HEK293T (cell line): ENCODE data around the gene LIN7B.
"Not testable (repeated sequence)": the region's sequence is repeated elsewhere in the genome, so short reads cannot be mapped to it uniquely, and the experiment has no call there.

Experiments used
- CTCF ChIA-PET: fragments of 350-600 bp; formaldehyde crosslinking; extraction: SDS; loops from one replicate; lab custom pipeline; 2021; ENCODE audit warnings: antibody characterized with exemption, inconsistent platforms; lab: Yijun Ruan, JAX
- POLR2A ChIA-PET: fragments of 350-600 bp; formaldehyde crosslinking; extraction: SDS; loops from one replicate; lab custom pipeline; 2020; ENCODE audit warnings: antibody characterized with exemption, inconsistent platforms; lab: Yijun Ruan, JAX
- DNase-seq: peaks from one replicate; pipeline ENCODE4 v3.0.0; 2012; ENCODE audit warnings: mixed read lengths; ENCODE audit errors: extremely low spot score
- ARNT ChIP-seq: fragments of 450-650 bp; IDR thresholded peaks from 2 replicates; pipeline ENCODE4 v1.6.1; 2017; ENCODE audit warnings: mild to moderate bottlenecking
- BHLHE40 ChIP-seq: fragments of 450-650 bp; IDR thresholded peaks from 2 replicates; pipeline ENCODE4 v1.6.1; 2016; ENCODE audit warnings: mild to moderate bottlenecking, moderate library complexity, borderline replicate concordance
- CTBP1 ChIP-seq: fragments of 450-650 bp; IDR thresholded peaks from 2 replicates; pipeline ENCODE4 v1.6.1; 2016; ENCODE audit warnings: borderline replicate concordance
- ELF4 ChIP-seq: fragments of 450-650 bp; IDR thresholded peaks from 2 replicates; pipeline ENCODE4 v1.6.1; 2017; ENCODE audit warnings: antibody characterized with exemption
- FOXA1 ChIP-seq: fragments of 450-650 bp; IDR thresholded peaks from 2 replicates; pipeline ENCODE4 v1.6.1; 2016; ENCODE audit warnings: mild to moderate bottlenecking
- FOXK2 ChIP-seq: fragments of 450-650 bp; IDR thresholded peaks from 2 replicates; pipeline ENCODE4 v1.6.1; 2016; ENCODE audit warnings: mild to moderate bottlenecking
- FOXM1 ChIP-seq: fragments of 450-650 bp; IDR thresholded peaks from 2 replicates; pipeline ENCODE4 v1.6.1; 2017; ENCODE audit warnings: mild to moderate bottlenecking, borderline replicate concordance
- HDGF ChIP-seq: fragments of 450-650 bp; IDR thresholded peaks from 2 replicates; pipeline ENCODE4 v1.6.1; 2017; ENCODE audit warnings: antibody characterized with exemption, borderline replicate concordance
- L3MBTL2 ChIP-seq: fragments of 450-650 bp; conservative IDR thresholded peaks from 2 replicates; pipeline ENCODE4 v1.6.1; 2016; ENCODE audit warnings: mild to moderate bottlenecking
- LEF1 ChIP-seq: fragments of 450-650 bp; IDR thresholded peaks from 2 replicates; pipeline ENCODE4 v1.6.1; 2017; ENCODE audit warnings: mild to moderate bottlenecking, borderline replicate concordance
- NFRKB ChIP-seq: fragments of 450-650 bp; IDR thresholded peaks from 2 replicates; pipeline ENCODE4 v1.6.1; 2016; ENCODE audit warnings: mild to moderate bottlenecking, moderate library complexity
- PKNOX1 ChIP-seq: fragments of 450-650 bp; IDR thresholded peaks from 2 replicates; pipeline ENCODE4 v1.6.1; 2016
- SP1 ChIP-seq: fragments of 450-650 bp; IDR thresholded peaks from 2 replicates; pipeline ENCODE4 v1.6.1; 2017
- SUZ12 ChIP-seq: fragments of 450-650 bp; IDR thresholded peaks from 2 replicates; pipeline ENCODE4 v1.6.1; 2016; ENCODE audit warnings: mild to moderate bottlenecking
- TARDBP ChIP-seq: fragments of 450-650 bp; IDR thresholded peaks from 2 replicates; pipeline ENCODE4 v1.6.1; 2016
- ZNF384 ChIP-seq: fragments of 450-650 bp; IDR thresholded peaks from 2 replicates; pipeline ENCODE4 v1.6.1; 2016

Gene LIN7B

GRCh38 chr19:49141352-49141751, 27.2 kb downstream of the LIN7B start:
- TF ChIP-seq LEF1 (no peak), NFRKB (no peak), L3MBTL2 (no peak), ARNT (no peak), FOXA1 (no peak), FOXM1 (no peak), HDGF (no peak), ZNF384 (no peak), BHLHE40 (no peak), SUZ12 (no peak), TARDBP (no peak), ELF4 (no peak)
- ChIA-PET CTCF (no interaction called here), POLR2A (interaction anchor here (0.9 kb wide), 1 partner anchor 9 kb away, joined by 3 read pairs; no protein-coding TSS in a partner anchor)
- no peak for DNase-seq

GRCh38 chr19:49142866-49143335, 28.7 kb downstream of the LIN7B start:
- CTCF ChIA-PET: interaction anchor here (0.7 to 0.9 kb wide), 2 partner anchors 48 to 150 kb away, joined by 3 read pairs; partner anchors contain the start of genes GYS1 and RUVBL2
- POLR2A ChIA-PET: interaction anchor here (0.9 to 1.3 kb wide), 3 partner anchors 13 to 25 kb away, joined by 4 to 7 read pairs (median 5); no protein-coding TSS in a partner anchor
- TF ChIP-seq HDGF (peak; percentile 73; the same call in 1 of the 2 replicates), FOXK2 (no peak), ELF4 (no peak), L3MBTL2 (0 out of 2 replicates have a peak, but pooled peaks have one; percentile 49)
- DNase-seq: peak; percentile 89

GRCh38 chr19:49145573-49146407, 31.6 kb downstream of the LIN7B start:
- POLR2A ChIA-PET: no interaction called here
- DNase-seq: peak; percentile 74
- CTCF ChIA-PET: interaction anchor here (0.7 to 1.6 kb wide), 8 partner anchors 17 to 96 kb away, joined by 3 to 6 read pairs (median 4); no protein-coding TSS in a partner anchor
- no peak for TF ChIP-seq SP1
- peak; percentile 49 for TF ChIP-seq L3MBTL2

- DNase-seq, POLR2A ChIA-PET: not testable (repeated sequence)
- CTCF ChIA-PET: interaction anchor here (0.5 to 1.6 kb wide), 8 partner anchors 18 to 368 kb away, joined by 3 to 6 read pairs (median 4); no protein-coding TSS in a partner anchor
These were observed 32.2 kb downstream of the LIN7B start for GRCh38 chr19:49146408-49146770.

- ChIA-PET POLR2A (interaction anchor here (2.0 to 2.4 kb wide), 3 partner anchors 20 to 50 kb away, joined by 8 to 16 read pairs (median 11); partner anchors contain the start of gene LIN7B), CTCF (interaction anchor here (1.0 to 2.7 kb wide), 2 partner anchors 50 to 51 kb away, joined by 6 to 11 read pairs; no protein-coding TSS in a partner anchor)
- no peak for TF ChIP-seq HDGF
- no peak for TF ChIP-seq FOXA1
- no peak for TF ChIP-seq SUZ12
- no peak for TF ChIP-seq TARDBP
- TF ChIP-seq ZNF384: no peak
- no peak for TF ChIP-seq ARNT
- no peak for TF ChIP-seq L3MBTL2
- TF ChIP-seq SP1: no peak
- TF ChIP-seq NFRKB: no peak
- no peak for DNase-seq
These were observed 34.0 kb downstream of the LIN7B start for GRCh38 chr19:49148044-49148682.

GRCh38 chr19:49148784-49149651, 34.8 kb downstream of the LIN7B start:
- POLR2A ChIA-PET: interaction anchor here (1.0 to 2.4 kb wide), 6 partner anchors 21 to 156 kb away, joined by 3 to 16 read pairs (median 8); partner anchors contain the start of genes GYS1, LIN7B and RUVBL2
- TF ChIP-seq L3MBTL2 (no peak), CTBP1 (no peak), LEF1 (no peak), SUZ12 (no peak), ELF4 (no peak), ZNF384 (no peak)
- CTCF ChIA-PET: interaction anchor here (1.0 to 2.7 kb wide), 3 partner anchors 50 to 51 kb away, joined by 5 to 11 read pairs (median 6); no protein-coding TSS in a partner anchor
- DNase-seq: peak; percentile 93

- TF ChIP-seq ZNF384 (no peak), PKNOX1 (no peak), FOXA1 (no peak), FOXM1 (peak; percentile 93), BHLHE40 (peak; percentile 84), HDGF (no peak), L3MBTL2 (peak; percentile 80)
- POLR2A ChIA-PET: interaction anchor here (1.0 to 2.3 kb wide), 9 partner anchors 10 to 156 kb away, joined by 3 to 16 read pairs (median 4); partner anchors contain the start of genes GYS1, LIN7B and RUVBL2
- DNase-seq: peak; percentile 68
- CTCF ChIA-PET: interaction anchor here (1.0 to 2.7 kb wide), 3 partner anchors 49 to 150 kb away, joined by 3 to 11 read pairs (median 5); no protein-coding TSS in a partner anchor
These were observed 35.5 kb downstream of the LIN7B start for GRCh38 chr19:49149652-49150105.
